B cell (primary cell): ENCODE measurements around the gene PFN3. TPM values are rescaled to one million over a fixed set of nuclear protein-coding genes. Genes with fewer than 3 reads are reported as not detected.

Experiments
- ATAC-seq: fragments of 200-7000 bp; cut with Tn5 transposase; one replicate; pipeline ENCODE4 v1.10.0; 2021; ENCODE audit warnings: low read depth, mild to moderate bottlenecking, moderate number of reproducible peaks, moderate library complexity
- CTCF ChIA-PET: fragments of 350-600 bp; sonication (Branson Sonifier 250); formaldehyde crosslinking; loops from one replicate; lab custom pipeline; 2021; ENCODE audit warnings: antibody characterized with exemption, inconsistent platforms; lab: Charles Lee
- POLR2A ChIA-PET: fragments of 350-600 bp; sonication (Branson Sonifier 250); formaldehyde crosslinking; loops from one replicate; lab custom pipeline; 2021; ENCODE audit warnings: antibody characterized with exemption; lab: Charles Lee
- DNase-seq: peaks from one replicate; pipeline ENCODE4 v3.0.0; 2013
- H2AFZ ChIP-seq: 2 replicates; pipeline ENCODE4 v1.6.1; 2012; ENCODE audit warnings: mild to moderate bottlenecking, low read depth, low read length; ENCODE audit not compliant: insufficient read depth, poor library complexity, severe bottlenecking
- H3K27ac ChIP-seq, 2 donors: 1 replicate in 1 of 2; 2 replicates in 1 of 2; pipeline ENCODE4 v1.5.1; 2012 to 2013; ENCODE audit warnings: low read length in 2 of 2, mild to moderate bottlenecking in 2 of 2, moderate library complexity in 1 of 2
- H3K27me3 ChIP-seq, 4 experiments: fragments of 200-600 bp in 1 of 4; sonication (generic) in 1 of 4; replicated peaks in 1 of 4; 1 replicate in 2 of 4; 2 replicates in 2 of 4; pipeline versions ENCODE4 v1.6.1 to v1.7.0; 2013 to 2016; ENCODE audit warnings: low read length in 3 of 4, mild to moderate bottlenecking in 2 of 4, mixed read lengths in 1 of 4, moderate library complexity in 1 of 4; ENCODE audit not compliant: insufficient read depth in 4 of 4, control insufficient read depth in 3 of 4; ENCODE audit errors: control extremely low read depth in 1 of 4
- H3K36me3 ChIP-seq, 2 experiments: replicated peaks in 1 of 2; 1 replicate in 1 of 2; 2 replicates in 1 of 2; pipeline versions ENCODE4 v1.6.1 to v1.7.1; 2013; ENCODE audit warnings: low read length in 1 of 2; ENCODE audit not compliant: insufficient read depth in 2 of 2, control insufficient read depth in 1 of 2; ENCODE audit errors: control extremely low read depth in 1 of 2, extremely low read depth in 1 of 2
- H3K4me1 ChIP-seq, 2 donors: fragments of 200-600 bp in 1 of 2; sonication (generic) in 1 of 2; 1 replicate in 1 of 2; 2 replicates in 1 of 2; pipeline versions ENCODE4 v1.5.1 to v1.6.1; 2013 to 2017; ENCODE audit warnings: low read length in 2 of 2; ENCODE audit not compliant: control insufficient read depth in 2 of 2, insufficient read depth in 2 of 2
- H3K4me2 ChIP-seq: replicated peaks from 2 replicates; pipeline ENCODE3; 2012; ENCODE audit warnings: mild to moderate bottlenecking, low read depth, low read length; ENCODE audit not compliant: poor library complexity, severe bottlenecking
- H3K4me3 ChIP-seq, 5 experiments: fragments of 200-600 bp in 1 of 5; sonication (generic) in 1 of 5; 1 replicate in 3 of 5; 2 replicates in 2 of 5; pipeline versions ENCODE4 v1.5.1 to v1.7.0; 2011 to 2016; ENCODE audit warnings: low read length in 4 of 5, mild to moderate bottlenecking in 4 of 5, low read depth in 2 of 5, control low read depth in 1 of 5, moderate library complexity in 1 of 5; ENCODE audit not compliant: insufficient read depth in 1 of 5; ENCODE audit errors: control extremely low read depth in 1 of 5, extremely low read depth in 1 of 5
- H3K79me2 ChIP-seq: fragments of 200-600 bp; sonication (generic); one replicate; pipeline ENCODE4 v1.6.0; 2016; ENCODE audit warnings: low read length; ENCODE audit not compliant: control insufficient read depth, insufficient read depth
- H3K9ac ChIP-seq: fragments of 200-600 bp; sonication (generic); 2 replicates; pipeline ENCODE4 v1.6.1; 2017; ENCODE audit warnings: mild to moderate bottlenecking, low read length, moderate library complexity
- H3K9me3 ChIP-seq, 3 donors: one replicate each; pipeline versions ENCODE4 v1.6.1 to v1.7.1; 2013; ENCODE audit warnings: low read length in 2 of 3; ENCODE audit not compliant: control insufficient read depth in 2 of 3, insufficient read depth in 1 of 3; ENCODE audit errors: control extremely low read depth in 1 of 3
- H4K20me1 ChIP-seq: 2 replicates; pipeline ENCODE4 v1.6.0; 2012; ENCODE audit warnings: mild to moderate bottlenecking, low read length; ENCODE audit not compliant: insufficient read depth, control insufficient read depth, poor library complexity, severe bottlenecking
- H3K27ac Mint-ChIP-seq: one replicate; pipeline ENCODE4 v1.8.0; 2021; ENCODE audit warnings: mixed read lengths
- H3K27me3 Mint-ChIP-seq: one replicate; pipeline ENCODE4 v1.8.0; 2021; ENCODE audit warnings: mixed read lengths
- H3K4me1 Mint-ChIP-seq: one replicate; pipeline ENCODE4 v1.8.0; 2021; ENCODE audit warnings: mixed read lengths
- H3K4me3 Mint-ChIP-seq: one replicate; pipeline ENCODE4 v1.8.0; 2021; ENCODE audit warnings: mixed read lengths
- H3K9me3 Mint-ChIP-seq: one replicate; pipeline ENCODE4 v1.8.0; 2022; ENCODE audit warnings: mixed read lengths; ENCODE audit not compliant: insufficient read depth
- CTCF ChIP-seq: fragments of 200-600 bp; IDR thresholded peaks from one replicate; pipeline ENCODE4 v1.8.0; 2022; ENCODE audit warnings: antibody characterized with exemption, mild to moderate bottlenecking
- EZH2 ChIP-seq: IDR thresholded peaks from 2 replicates; pipeline ENCODE4 v1.6.1; 2012; ENCODE audit warnings: borderline replicate concordance, low read depth, mild to moderate bottlenecking, moderate library complexity, low read length; ENCODE audit not compliant: insufficient read depth, poor library complexity, severe bottlenecking
- WGBS: methylation state at CpG from one replicate; pipeline ENCODE4 v1.1.5; 2013; ENCODE audit warnings: missing lambda C conversion rate; ENCODE audit not compliant: insufficient coverage; 5-methylcytosine and 5-hydroxymethylcytosine counted together
- intact Hi-C: fragments of 100-400 bp; cut with micrococcal nuclease; formaldehyde crosslinking; loops from one replicate; pipeline ENCODE4 v1.10.0; 2022
- polyA plus RNA-seq: library from polyadenylated mRNA; depleted of rRNA; stranded (reverse); fragments of >200 nt; gene quantifications from 2 replicates; pipeline ENCODE4 v1.2.3, GENCODE V29; 2012
- total RNA-seq, 2 donors: library from RNA; stranded (reverse); fragments of 120-200 nt in 1 of 2; gene quantifications; 1 replicate in 1 of 2; 2 replicates in 1 of 2; pipeline versions ENCODE4 v1.2.3 to v1.2.4, GENCODE V29; 2013 to 2022

The PFN3 gene
- total and polyA plus RNA-seq, 2 donors (not counting 1 experiment from before 2014, with no cell fraction given): not detected

DNA sequence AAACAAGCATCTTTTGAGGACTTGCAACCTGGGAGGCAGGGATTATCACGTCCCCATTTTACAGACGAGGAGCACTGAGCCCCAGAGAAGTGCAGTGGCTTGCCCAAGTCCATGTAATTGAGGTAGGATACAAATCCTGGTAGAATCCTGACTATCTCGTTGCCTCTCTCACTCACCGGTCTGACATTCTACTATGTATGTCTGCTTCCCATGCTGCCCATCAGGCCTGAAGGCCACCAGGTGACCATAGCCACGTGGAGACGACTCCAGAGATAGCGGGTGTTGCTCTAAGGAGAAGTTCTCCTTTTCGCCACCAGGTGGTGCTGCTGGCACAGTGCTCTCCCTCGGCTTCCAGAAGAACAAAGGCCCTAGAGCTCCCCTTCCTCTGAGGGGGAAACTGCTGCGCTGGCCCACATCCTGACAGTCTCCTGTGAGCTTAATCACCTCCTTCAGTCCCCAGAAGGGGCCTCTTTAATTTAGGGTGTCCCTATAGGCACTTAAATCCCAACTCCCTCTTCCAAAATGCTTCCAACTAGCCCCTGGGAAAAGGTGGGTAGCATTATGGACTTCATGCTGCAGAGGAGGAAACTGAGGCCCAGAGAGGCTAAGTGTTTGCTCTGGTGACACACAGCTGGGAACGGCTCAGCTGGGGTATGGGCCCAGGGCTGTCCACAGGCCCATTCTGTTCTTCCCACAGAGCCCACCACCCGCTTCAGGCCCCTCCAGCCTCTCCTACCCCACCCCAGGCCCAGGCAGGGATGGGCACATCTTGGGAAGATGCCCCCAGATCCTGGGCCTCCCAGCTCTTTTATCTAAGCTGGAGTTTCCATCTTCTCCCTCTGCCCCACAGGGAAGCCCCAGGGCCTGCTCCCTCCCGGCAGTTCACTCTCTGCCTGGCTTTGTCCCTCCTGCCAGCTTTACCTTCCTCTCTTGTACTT is 9.8 kb downstream of the PFN3 start:
- DNase-seq (peak; percentile 90), ATAC-seq (peak; percentile 93)
- ChIA-PET POLR2A (interaction anchor here (0.7 to 2.3 kb wide), 3 partner anchors 11 to 63 kb away, joined by 3 to 17 read pairs (median 7); no protein-coding TSS in a partner anchor), CTCF (interaction anchor here (0.5 to 10.1 kb wide), 43 partner anchors 10 to 821 kb away, joined by 3 to 186 read pairs (median 4); partner anchors contain the start of genes DBN1, DOK3, F12 and GRK6)
- WGBS: 20% methylated on average over 13 of the region's 13 CpGs
- no peak overlapping the region for H3K4me3 ChIP-seq
- no peak overlapping the region for H2AFZ ChIP-seq
- Mint-ChIP-seq H3K4me1 (peaks cover 27% of the 10 kb centered on the region), H3K9me3 (no peaks in the 10 kb centered on the region), H3K27me3 (peaks cover 3% of the 10 kb centered on the region), H3K4me3 (no peak overlapping the region), H3K27ac (peak overlapping the region; percentile 7)
- peaks cover 0 to 5% (median 0%) of the 10 kb centered on the region in 4 experiments for H3K27me3 ChIP-seq
- intact Hi-C loops: loop anchor here (1.0 to 2.0 kb wide), 6 partner anchors 13 to 680 kb away; partner anchors contain the start of genes PDLIM7 and RGS14
- no peaks in the 10 kb centered on the region for H3K36me3 ChIP-seq
- H3K27ac ChIP-seq: no peak overlapping the region
- no peaks in the 10 kb centered on the region for H3K9me3 ChIP-seq
- no peaks in the 10 kb centered on the region for H4K20me1 ChIP-seq
- peaks cover 14 to 24% of the 10 kb centered on the region in 2 donors for H3K4me1 ChIP-seq
- H3K79me2 ChIP-seq: no peaks in the 10 kb centered on the region
- no peak overlapping the region for H3K9ac ChIP-seq
- no peak overlapping the region for H3K4me2 ChIP-seq
- TF ChIP-seq EZH2 (no peak), CTCF (peak; percentile 94)
